Effector memory CD8-positive, alpha-beta T cell (primary cell): ENCODE measurements around the gene FGD5.

Source experiments
- ATAC-seq: fragments of 150-1000 bp; cut with Tn5 transposase; replicated peaks from 2 replicates; pipeline ENCODE4 v1.10.0; 2021; ENCODE audit warnings: mild to moderate bottlenecking, moderate library complexity
- DNase-seq, 3 experiments: peaks; one replicate each; pipeline ENCODE4 v3.0.0; 2021
- H3K27ac Mint-ChIP-seq, 2 donors: one replicate each; pipeline ENCODE4 v1.8.0; 2022; ENCODE audit warnings: mild to moderate bottlenecking in 2 of 2, mixed read lengths in 2 of 2, moderate library complexity in 2 of 2
- H3K27me3 Mint-ChIP-seq, 2 donors: one replicate each; pipeline ENCODE4 v1.8.0; 2022; ENCODE audit warnings: mixed read lengths in 2 of 2
- H3K36me3 Mint-ChIP-seq: one replicate; pipeline ENCODE4 v1.8.0; 2022; ENCODE audit warnings: mild to moderate bottlenecking, moderate library complexity, mixed read lengths; ENCODE audit not compliant: insufficient read depth
- H3K4me1 Mint-ChIP-seq, 2 donors: one replicate each; pipeline ENCODE4 v1.8.0; 2022; ENCODE audit warnings: low read depth in 2 of 2, mixed read lengths in 2 of 2
- H3K4me3 Mint-ChIP-seq, 2 donors: one replicate each; pipeline ENCODE4 v1.8.0; 2022; ENCODE audit warnings: mild to moderate bottlenecking in 2 of 2, mixed read lengths in 2 of 2, moderate library complexity in 2 of 2
- H3K9me3 Mint-ChIP-seq, 2 donors: one replicate each; pipeline ENCODE4 v1.8.0; 2022; ENCODE audit warnings: mixed read lengths in 2 of 2

The FGD5 gene

GRCh38 chr3:14820156-14820555, 1.4 kb downstream of the FGD5 start:
- Mint-ChIP-seq H3K9me3 (no peaks in the 10 kb centered on the region), H3K4me1 (no peaks in the 10 kb centered on the region), H3K27ac (no peak overlapping the region), H3K4me3 (no peak overlapping the region), H3K27me3 (peaks cover 30 to 77% of the 10 kb centered on the region in 2 donors), H3K36me3 (peaks cover 3% of the 10 kb centered on the region)
- DNase-seq (no peak), ATAC-seq (no peak)

GRCh38 chr3:14821151-14821550, 2.4 kb downstream of the FGD5 start:
- Mint-ChIP-seq H3K27ac (no peak overlapping the region), H3K27me3 (peaks cover 28 to 71% of the 10 kb centered on the region in 2 donors), H3K9me3 (no peaks in the 10 kb centered on the region), H3K4me1 (no peaks in the 10 kb centered on the region), H3K36me3 (peaks cover 3% of the 10 kb centered on the region), H3K4me3 (no peak overlapping the region)
- DNase-seq = no peak
- ATAC-seq = no peak

- ATAC-seq = no peak
- Mint-ChIP-seq H3K27ac (no peak overlapping the region), H3K4me1 (no peaks in the 10 kb centered on the region), H3K36me3 (peaks cover 3% of the 10 kb centered on the region), H3K9me3 (no peaks in the 10 kb centered on the region), H3K4me3 (no peak overlapping the region), H3K27me3 (peaks cover 36 to 74% of the 10 kb centered on the region in 2 donors)
- DNase-seq = no peak
Observed at GRCh38 chr3:14822134-14822533, 3.4 kb downstream of the FGD5 start.

GRCh38 chr3:14822670-14823390, 4.1 kb downstream of the FGD5 start:
- Mint-ChIP-seq H3K9me3 (no peaks in the 10 kb centered on the region), H3K4me1 (no peaks in the 10 kb centered on the region), H3K27me3 (peaks cover 40 to 73% of the 10 kb centered on the region in 2 donors), H3K36me3 (peaks cover 3% of the 10 kb centered on the region), H3K4me3 (no peak overlapping the region), H3K27ac (no peak overlapping the region)
- no peak for ATAC-seq
- DNase-seq = no peak

- Mint-ChIP-seq H3K27me3 (peaks cover 45 to 73% of the 10 kb centered on the region in 2 donors), H3K36me3 (peaks cover 3% of the 10 kb centered on the region), H3K9me3 (no peaks in the 10 kb centered on the region), H3K4me1 (no peaks in the 10 kb centered on the region), H3K27ac (no peak overlapping the region), H3K4me3 (no peak overlapping the region)
- DNase-seq = no peak
- ATAC-seq = no peak
Observed at GRCh38 chr3:14823393-14823792, 4.6 kb downstream of the FGD5 start.

GRCh38 chr3:14823910-14824629, 5.3 kb downstream of the FGD5 start:
- Mint-ChIP-seq H3K27me3 (peaks cover 51 to 73% of the 10 kb centered on the region in 2 donors), H3K4me3 (no peak overlapping the region), H3K9me3 (no peaks in the 10 kb centered on the region), H3K36me3 (peaks cover 3% of the 10 kb centered on the region), H3K27ac (no peak overlapping the region), H3K4me1 (no peaks in the 10 kb centered on the region)
- ATAC-seq = no peak
- DNase-seq = no peak

GRCh38 chr3:14824646-14825045, 5.9 kb downstream of the FGD5 start:
- H3K27ac Mint-ChIP-seq = no peak overlapping the region
- no peaks in the 10 kb centered on the region for H3K9me3 Mint-ChIP-seq
- H3K36me3 Mint-ChIP-seq = peaks cover 3% of the 10 kb centered on the region
- H3K4me1 Mint-ChIP-seq = no peaks in the 10 kb centered on the region
- peaks cover 49 to 72% of the 10 kb centered on the region in 2 donors for H3K27me3 Mint-ChIP-seq
- no peak overlapping the region for H3K4me3 Mint-ChIP-seq
- DNase-seq (no peak), ATAC-seq (no peak)

- no peak for ATAC-seq
- DNase-seq = no peak
- Mint-ChIP-seq H3K9me3 (no peaks in the 10 kb centered on the region), H3K27me3 (peaks cover 50 to 67% of the 10 kb centered on the region in 2 donors), H3K4me1 (no peaks in the 10 kb centered on the region), H3K27ac (no peak overlapping the region), H3K36me3 (no peaks in the 10 kb centered on the region), H3K4me3 (no peak overlapping the region)
Observed at GRCh38 chr3:14826069-14826468, 7.3 kb downstream of the FGD5 start.

GRCh38 chr3:14827776-14828175, 9.0 kb downstream of the FGD5 start:
- Mint-ChIP-seq H3K4me3 (no peak overlapping the region), H3K27ac (no peak overlapping the region), H3K4me1 (no peaks in the 10 kb centered on the region), H3K36me3 (no peaks in the 10 kb centered on the region), H3K27me3 (peaks cover 48 to 67% of the 10 kb centered on the region in 2 donors), H3K9me3 (no peaks in the 10 kb centered on the region)
- ATAC-seq (no peak), DNase-seq (no peak)

- DNase-seq = no peak
- no peaks in the 10 kb centered on the region for H3K36me3 Mint-ChIP-seq
- H3K4me3 Mint-ChIP-seq = no peak overlapping the region
- H3K27ac Mint-ChIP-seq = no peak overlapping the region
- peaks cover 51 to 65% of the 10 kb centered on the region in 2 donors for H3K27me3 Mint-ChIP-seq
- ATAC-seq = no peak
- H3K9me3 Mint-ChIP-seq = no peaks in the 10 kb centered on the region
- H3K4me1 Mint-ChIP-seq = no peaks in the 10 kb centered on the region
Observed at GRCh38 chr3:14829811-14830210, 11.0 kb downstream of the FGD5 start.

- DNase-seq (no peak), ATAC-seq (no peak)
- Mint-ChIP-seq H3K27ac (no peak overlapping the region), H3K4me1 (no peaks in the 10 kb centered on the region), H3K27me3 (peaks cover 57 to 77% of the 10 kb centered on the region in 2 donors), H3K36me3 (peaks cover 4% of the 10 kb centered on the region), H3K9me3 (no peaks in the 10 kb centered on the region), H3K4me3 (no peak overlapping the region)
Observed at GRCh38 chr3:14831916-14832450, 13.2 kb downstream of the FGD5 start.

- ATAC-seq (no peak), DNase-seq (no peak)
- Mint-ChIP-seq H3K4me3 (no peak overlapping the region), H3K4me1 (no peaks in the 10 kb centered on the region), H3K36me3 (peaks cover 4% of the 10 kb centered on the region), H3K27me3 (peaks cover 51 to 79% of the 10 kb centered on the region in 2 donors), H3K27ac (no peak overlapping the region), H3K9me3 (no peaks in the 10 kb centered on the region)
Observed at GRCh38 chr3:14832975-14833722, 14.4 kb downstream of the FGD5 start.

GRCh38 chr3:14834121-14834520, 15.4 kb downstream of the FGD5 start:
- DNase-seq (no peak), ATAC-seq (no peak)
- no peak overlapping the region for H3K4me3 Mint-ChIP-seq
- H3K36me3 Mint-ChIP-seq = peaks cover 4% of the 10 kb centered on the region
- no peaks in the 10 kb centered on the region for H3K4me1 Mint-ChIP-seq
- no peak overlapping the region for H3K27ac Mint-ChIP-seq
- H3K9me3 Mint-ChIP-seq = no peaks in the 10 kb centered on the region
- peaks cover 46 to 79% of the 10 kb centered on the region in 2 donors for H3K27me3 Mint-ChIP-seq
